Loucy (cell line): ENCODE results near the gene PFAS.

Experiments used
- H2AFZ ChIP-seq: fragments of 200-600 bp; sonication (generic); 2 replicates; pipeline ENCODE4 v1.6.0; 2016; ENCODE audit warnings: antibody characterized with exemption, mild to moderate bottlenecking, low read length, moderate library complexity
- H3F3A ChIP-seq: fragments of 200-600 bp; 2 replicates; pipeline ENCODE4 v1.6.0; 2016; ENCODE audit warnings: antibody characterized with exemption, low read depth, mild to moderate bottlenecking
- H3K27me3 ChIP-seq: fragments of 200-600 bp; sonication (generic); 2 replicates; pipeline ENCODE4 v1.6.1; 2014; ENCODE audit warnings: low read length, mild to moderate bottlenecking; ENCODE audit not compliant: insufficient read depth, poor library complexity, severe bottlenecking
- H3K36me3 ChIP-seq: fragments of 200-600 bp; sonication (generic); 2 replicates; pipeline ENCODE4 v1.6.1; 2016; ENCODE audit warnings: low read length; ENCODE audit not compliant: insufficient read depth
- H3K4me1 ChIP-seq: fragments of 200-600 bp; sonication (generic); 2 replicates; pipeline ENCODE4 v1.5.1; 2014; ENCODE audit warnings: low read length, mild to moderate bottlenecking; ENCODE audit not compliant: insufficient read depth, poor library complexity, severe bottlenecking
- H3K4me2 ChIP-seq: fragments of 200-600 bp; sonication (generic); 2 replicates; pipeline ENCODE4 v1.6.0; 2014; ENCODE audit warnings: antibody characterized with exemption, low read length, low read depth, mild to moderate bottlenecking; ENCODE audit not compliant: poor library complexity, severe bottlenecking
- H3K4me3 ChIP-seq: fragments of 200-600 bp; sonication (generic); 2 replicates; pipeline ENCODE4 v1.5.1; 2014; ENCODE audit warnings: low read length, mild to moderate bottlenecking, mixed read lengths; ENCODE audit not compliant: poor library complexity, severe bottlenecking
- H3K79me2 ChIP-seq: fragments of 200-600 bp; sonication (generic); 2 replicates; pipeline ENCODE4 v1.6.1; 2014; ENCODE audit warnings: low read length; ENCODE audit not compliant: insufficient read depth
- H3K9ac ChIP-seq: fragments of 200-600 bp; sonication (generic); 2 replicates; pipeline ENCODE4 v1.6.0; 2014; ENCODE audit warnings: mild to moderate bottlenecking, low read depth, low read length, moderate library complexity; ENCODE audit not compliant: poor library complexity, severe bottlenecking
- H3K9me2 ChIP-seq: fragments of 200-600 bp; sonication (generic); replicated peaks from 2 replicates; pipeline ENCODE4 v1.6.1; 2016; ENCODE audit warnings: low read depth, low read length, mixed read lengths
- H3K9me3 ChIP-seq: fragments of 200-600 bp; sonication (generic); 2 replicates; pipeline ENCODE4 v1.6.1; 2014; ENCODE audit warnings: mild to moderate bottlenecking, antibody characterized with exemption, low read length, low read depth; ENCODE audit not compliant: insufficient read depth
- H4K20me1 ChIP-seq: fragments of 200-600 bp; sonication (generic); 2 replicates; pipeline ENCODE4 v1.6.0; 2014; ENCODE audit warnings: antibody characterized with exemption, low read length, mild to moderate bottlenecking; ENCODE audit not compliant: insufficient read depth, poor library complexity, severe bottlenecking
- CTCF ChIP-seq: fragments of 200-600 bp; sonication (generic); conservative IDR thresholded peaks from 2 replicates; pipeline ENCODE4 v1.5.1; 2014; ENCODE audit warnings: mild to moderate bottlenecking, antibody characterized with exemption, low read length
- EZH2phosphoT487 ChIP-seq: fragments of 200-600 bp; IDR thresholded peaks from 2 replicates; pipeline ENCODE4 v1.6.1; 2018; ENCODE audit warnings: antibody characterized with exemption, mild to moderate bottlenecking, moderate library complexity, borderline replicate concordance

The PFAS gene

GRCh38 chr17:8277317-8277716 lies 28.2 kb downstream of the PFAS start:
- Histone ChIP-seq H3K9me3 (no peaks in the 10 kb centered on the region), H4K20me1 (no peaks in the 10 kb centered on the region), H2AFZ (no peak overlapping the region), H3K4me3 (no peak overlapping the region), H3K4me1 (no peaks in the 10 kb centered on the region), H3K9ac (no peak overlapping the region), H3K27me3 (no peaks in the 10 kb centered on the region), H3K79me2 (no peaks in the 10 kb centered on the region), H3F3A (no peaks in the 10 kb centered on the region), H3K4me2 (no peak overlapping the region), H3K9me2 (no peaks in the 10 kb centered on the region), H3K36me3 (no peaks in the 10 kb centered on the region)
- no peak for TF ChIP-seq EZH2phosphoT487
- no peak for TF ChIP-seq CTCF

- Histone ChIP-seq H3K4me3 (no peak overlapping the region), H3K4me1 (peaks cover 30% of the 10 kb centered on the region), H3K9ac (no peak overlapping the region), H3K4me2 (no peak overlapping the region), H3K9me2 (no peaks in the 10 kb centered on the region), H3K27me3 (no peaks in the 10 kb centered on the region), H3F3A (peaks cover 6% of the 10 kb centered on the region; the same call in 1 of the 2 replicates), H4K20me1 (no peaks in the 10 kb centered on the region), H3K9me3 (no peaks in the 10 kb centered on the region), H2AFZ (no peak overlapping the region), H3K36me3 (no peaks in the 10 kb centered on the region), H3K79me2 (peaks cover under 1% of the 10 kb centered on the region; the same call in 1 of the 2 replicates)
- no peak for TF ChIP-seq EZH2phosphoT487
- TF ChIP-seq CTCF, result no peak
Measured at GRCh38 chr17:8282345-8282744, 33.3 kb downstream of the PFAS start.

DNA sequence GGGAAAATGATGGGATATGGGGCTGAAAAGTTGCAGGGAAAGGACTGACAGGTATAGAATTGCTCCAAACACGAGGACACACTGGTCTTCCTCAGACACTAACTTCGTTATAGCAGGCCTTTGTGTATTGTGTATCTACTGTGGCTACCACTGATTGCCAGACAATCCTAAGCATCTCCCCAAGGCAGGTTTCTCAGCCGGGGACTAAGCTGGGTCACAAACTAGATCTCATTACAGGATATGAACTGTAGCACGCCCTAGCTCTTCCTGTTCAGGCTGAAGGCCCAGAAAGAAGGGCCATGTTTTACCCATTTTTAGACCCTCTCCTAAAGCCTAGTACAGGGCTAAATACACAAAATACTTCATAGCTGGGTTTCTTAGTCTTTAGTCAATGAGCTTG lies 34.3 kb downstream of the PFAS start:
- Histone ChIP-seq H3K9ac (peak overlapping the region; percentile 2), H2AFZ (no peak overlapping the region), H3F3A (peaks cover 6% of the 10 kb centered on the region; the same call in 1 of the 2 replicates)

More for the DNA sequence above, 34.3 kb downstream of the PFAS start:
- no peak for TF ChIP-seq CTCF
- TF ChIP-seq EZH2phosphoT487, result no peak
- no peaks in the 10 kb centered on the region for H3K9me2 ChIP-seq
- no peaks in the 10 kb centered on the region for H3K36me3 ChIP-seq
- H3K4me3 ChIP-seq, result no peak overlapping the region
- H3K79me2 ChIP-seq, result peaks cover 11% of the 10 kb centered on the region
- H3K4me2 ChIP-seq, result peak overlapping the region; percentile 73
- H3K9me3 ChIP-seq, result no peaks in the 10 kb centered on the region
- peaks cover 36% of the 10 kb centered on the region for H3K4me1 ChIP-seq
- no peaks in the 10 kb centered on the region for H4K20me1 ChIP-seq
- H3K27me3 ChIP-seq, result no peaks in the 10 kb centered on the region
